Hematopoietic multipotent progenitor cell (in vitro differentiated cells): ENCODE data around the gene TSR2. TPM values are rescaled to one million over a fixed set of nuclear protein-coding genes. Genes with fewer than 3 reads are reported as not detected.

ENCODE experiments used
- DNase-seq, 3 donors: peaks; one replicate each; pipeline ENCODE4 v3.0.0-alpha.2; 2011 to 2015; ENCODE audit warnings: low read depth in 2 of 3, low spot score in 2 of 3
- total RNA-seq: library from RNA; depleted of rRNA; stranded (reverse); fragments of >200 nt; gene quantifications from one replicate; pipeline ENCODE4 v1.2.3, GENCODE V29; 2012

Gene TSR2, protein sequence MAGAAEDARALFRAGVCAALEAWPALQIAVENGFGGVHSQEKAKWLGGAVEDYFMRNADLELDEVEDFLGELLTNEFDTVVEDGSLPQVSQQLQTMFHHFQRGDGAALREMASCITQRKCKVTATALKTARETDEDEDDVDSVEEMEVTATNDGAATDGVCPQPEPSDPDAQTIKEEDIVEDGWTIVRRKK
- 8.9 TPM for total RNA-seq

- peak; percentile 40 to 89 (median 82) for DNase-seq
Observed at GRCh38 chrX:54439960-54440871, at the start of gene TSR2. Gene TSR2, plus strand, starts transcription at chrX:54440404. Its CDS starts 18 bp downstream, at chrX:54440422.

GRCh38 chrX:54397113-54397512, 43.1 kb upstream of the TSR2 start:
- no peak for DNase-seq

- no peak for DNase-seq
Observed at GRCh38 chrX:54407266-54407665, 32.9 kb upstream of the TSR2 start.

DNA sequence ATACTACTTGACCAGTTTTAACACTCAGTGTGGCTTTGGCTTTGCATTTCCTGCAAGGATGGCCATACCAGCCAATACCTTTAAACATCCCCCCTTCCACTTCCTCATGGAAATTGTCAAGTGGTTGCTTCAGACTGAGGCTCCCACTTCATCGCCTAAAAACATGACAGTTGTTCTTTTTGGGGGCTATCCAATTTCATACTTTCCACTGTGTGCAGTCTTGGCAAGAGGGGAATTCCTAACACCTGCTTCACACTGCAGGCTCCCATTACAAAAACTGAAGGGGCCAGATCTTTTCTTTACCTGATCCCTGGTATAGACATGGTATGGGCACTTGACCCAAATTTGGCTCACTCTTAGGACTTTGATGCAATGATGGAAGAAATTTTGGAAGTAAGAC, 28.5 kb upstream of the TSR2 start:
- no peak for DNase-seq

DNA sequence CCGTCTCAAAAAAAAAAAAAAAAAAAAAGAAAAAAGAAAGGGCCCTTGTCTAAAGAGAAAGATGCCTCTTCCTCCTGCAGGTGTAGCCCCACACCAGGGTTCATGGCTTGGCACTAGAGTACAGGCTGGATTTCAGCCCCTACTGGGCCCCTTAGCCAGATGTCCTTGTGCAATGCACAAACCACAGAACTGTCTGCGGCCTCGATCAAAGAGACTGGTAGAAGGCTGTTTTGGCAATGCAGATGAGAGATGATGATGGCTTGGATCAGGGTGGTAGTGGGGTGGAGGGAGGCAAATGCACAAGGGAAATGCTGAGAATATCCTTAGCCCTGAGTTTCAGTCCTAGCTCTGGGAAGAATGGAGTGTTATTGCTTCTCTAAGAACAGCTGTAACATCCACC, 26.5 kb upstream of the TSR2 start:
- peak in 2 of 3 donors; percentile 14 to 45 for DNase-seq

DNA sequence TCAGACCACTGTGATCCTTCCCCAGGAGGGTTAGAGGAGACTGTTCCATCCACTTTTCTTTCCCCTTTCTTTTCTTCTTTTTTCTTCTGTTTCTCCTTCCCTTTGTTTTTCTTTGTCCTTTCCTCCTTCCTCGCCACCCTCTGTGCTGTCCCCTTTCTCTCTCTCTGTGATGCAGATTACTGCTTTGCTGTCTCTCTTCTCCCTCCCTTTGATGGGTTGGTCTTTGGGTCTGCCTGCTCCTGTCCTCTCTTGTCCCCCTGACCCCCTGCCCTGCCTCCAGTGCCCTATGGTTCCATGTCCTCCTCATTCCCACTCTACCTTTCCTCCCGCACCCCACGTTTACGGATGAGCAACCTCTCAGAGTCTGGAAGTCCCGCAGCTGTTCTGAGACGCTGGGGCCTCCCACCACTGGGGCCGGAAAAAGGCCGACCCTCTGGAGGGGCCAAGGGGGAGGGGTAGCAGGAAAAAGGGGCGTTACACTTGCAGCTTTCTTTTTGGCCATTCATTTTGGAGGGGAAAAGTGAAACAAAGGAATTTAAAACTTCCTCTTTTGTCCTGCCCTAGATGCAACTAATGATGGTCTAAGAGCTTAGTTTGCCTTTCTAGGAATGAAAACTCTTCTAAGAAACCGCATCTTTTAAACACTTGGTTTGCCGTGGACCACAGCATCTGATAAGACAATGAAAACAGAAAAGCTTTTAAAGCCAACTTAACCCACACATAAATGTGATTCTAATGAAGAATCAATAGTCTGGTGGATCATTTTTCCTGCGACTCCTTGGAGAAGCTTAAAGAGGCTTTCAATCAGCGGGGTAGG, 24.5 kb upstream of the TSR2 start:
- DNase-seq: peak in 2 of 3 donors; percentile 20 to 53

GRCh38 chrX:54416965-54417364, 23.2 kb upstream of the TSR2 start:
- DNase-seq: no peak

DNA sequence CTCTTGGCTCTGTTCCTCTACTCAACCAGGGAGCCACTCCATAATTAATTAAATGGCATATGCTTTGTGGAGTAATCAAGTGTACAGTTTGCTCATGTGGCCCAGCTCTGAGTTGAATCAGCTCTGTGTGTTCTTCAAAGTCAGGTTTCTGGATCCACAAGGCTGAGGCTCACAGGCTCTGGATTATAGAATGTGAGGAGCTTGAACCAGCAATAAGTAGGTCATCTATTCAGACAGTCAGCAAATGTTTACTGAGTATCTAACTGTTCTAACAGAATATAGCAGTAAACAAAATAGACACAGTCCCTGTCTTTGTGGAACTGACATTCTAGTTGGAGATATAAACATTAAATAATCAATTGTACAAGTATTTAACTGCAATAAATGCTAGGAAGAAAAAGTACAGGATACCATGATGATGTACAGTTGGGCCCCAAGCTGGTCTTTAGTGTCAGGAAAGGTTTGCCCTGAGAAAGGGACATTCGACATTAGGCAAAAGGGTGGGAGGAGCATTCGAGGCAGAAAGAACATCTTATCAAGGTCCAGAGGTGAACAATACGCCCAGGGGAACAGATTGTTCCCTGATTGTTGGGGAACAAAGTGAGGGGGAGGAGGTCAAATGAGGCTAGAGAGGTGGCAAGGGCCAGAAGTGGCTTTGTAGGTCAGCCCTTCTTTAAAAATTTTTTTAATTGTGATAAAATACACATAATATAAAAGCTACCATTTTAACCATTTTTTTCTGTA, 20.5 kb upstream of the TSR2 start:
- no peak for DNase-seq

GRCh38 chrX:54422168-54422567, 18.0 kb upstream of the TSR2 start:
- DNase-seq: no peak

DNA sequence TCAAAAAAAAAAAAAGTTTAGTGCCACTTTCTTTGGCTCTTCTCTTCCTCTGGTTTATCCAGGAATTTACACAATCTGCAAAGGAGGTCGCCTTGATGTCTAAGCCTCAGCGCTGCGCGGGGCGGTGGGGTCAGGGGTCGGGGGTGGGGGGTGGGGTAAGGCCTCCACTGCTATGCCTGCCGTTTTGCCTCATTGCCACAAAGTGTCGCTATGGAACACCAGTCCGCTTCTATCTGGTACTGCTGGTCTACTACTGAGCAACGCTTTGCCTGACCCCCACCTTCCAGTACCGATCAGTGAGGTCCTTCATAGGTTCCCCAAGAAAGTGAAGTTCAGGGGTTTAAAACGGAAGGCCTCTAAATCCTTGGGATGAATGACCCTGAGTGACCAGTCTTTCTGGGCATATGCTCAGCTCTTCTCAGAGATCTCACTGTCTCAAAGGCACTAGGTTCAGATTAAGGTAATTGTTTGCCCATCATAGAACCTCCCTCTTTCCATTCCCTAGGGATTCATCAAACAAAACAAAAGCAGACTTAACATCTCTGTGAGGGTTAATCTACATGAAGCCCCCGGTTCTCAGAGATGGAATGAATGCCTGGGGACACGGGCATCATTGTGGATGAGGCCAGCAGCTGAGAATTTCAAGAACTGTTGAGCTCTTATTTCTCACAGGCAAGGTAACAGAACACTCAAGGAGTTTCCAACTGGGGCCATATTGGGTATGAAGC, 16.9 kb upstream of the TSR2 start:
- peak in 2 of 3 donors; percentile 13 to 21 for DNase-seq

GRCh38 chrX:54427837-54428424, 12.3 kb upstream of the TSR2 start:
- DNase-seq: no peak

GRCh38 chrX:54430519-54430918, 9.7 kb upstream of the TSR2 start:
- DNase-seq: no peak

GRCh38 chrX:54435121-54435520, 5.1 kb upstream of the TSR2 start:
- no peak for DNase-seq

DNA sequence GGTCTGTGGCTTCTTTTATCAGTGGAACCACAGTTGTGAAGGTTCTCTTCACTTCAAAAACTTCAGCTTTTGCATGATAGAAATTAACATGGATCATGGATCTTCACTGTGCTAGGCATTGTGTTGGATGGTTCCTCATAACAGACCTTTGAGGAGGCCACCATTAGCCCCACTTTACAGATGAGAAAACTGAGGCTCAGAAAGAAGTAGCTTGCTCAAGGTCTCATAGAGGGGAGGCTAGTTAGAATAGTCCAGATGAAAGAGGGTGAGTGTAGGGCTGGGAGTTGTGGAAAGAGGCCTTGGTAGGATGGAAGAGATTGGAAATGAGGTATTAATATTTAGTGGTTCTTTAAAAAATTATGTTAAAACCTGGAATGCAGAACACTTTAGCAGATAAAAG, 2.6 kb downstream of the TSR2 start:
- no peak for DNase-seq

DNA sequence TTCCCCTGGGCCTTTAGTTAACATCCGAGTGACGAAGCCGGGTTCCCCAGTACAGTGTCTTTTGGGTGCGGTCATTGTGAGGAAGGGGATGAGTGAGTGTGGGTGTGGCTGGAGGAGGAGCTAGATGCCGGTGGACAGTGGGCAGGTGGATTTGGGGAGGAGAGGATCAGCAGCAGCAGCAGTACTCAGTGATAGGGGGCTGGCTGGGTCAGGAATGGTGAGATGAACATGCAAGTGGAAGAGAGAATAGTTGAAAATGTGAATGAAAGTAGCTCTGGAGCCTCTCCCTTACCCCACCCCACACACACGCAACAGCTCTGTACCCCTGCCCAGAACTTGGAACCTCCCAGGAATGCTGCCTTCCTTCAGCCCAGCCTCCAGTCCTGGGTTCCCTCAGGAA, 4.5 kb downstream of the TSR2 start:
- no peak for DNase-seq

GRCh38 chrX:54446084-54446483, 5.9 kb downstream of the TSR2 start:
- no peak for DNase-seq

GRCh38 chrX:54447461-54447860, 7.3 kb downstream of the TSR2 start:
- peak in 1 of 3 donors; percentile 3 for DNase-seq

DNA sequence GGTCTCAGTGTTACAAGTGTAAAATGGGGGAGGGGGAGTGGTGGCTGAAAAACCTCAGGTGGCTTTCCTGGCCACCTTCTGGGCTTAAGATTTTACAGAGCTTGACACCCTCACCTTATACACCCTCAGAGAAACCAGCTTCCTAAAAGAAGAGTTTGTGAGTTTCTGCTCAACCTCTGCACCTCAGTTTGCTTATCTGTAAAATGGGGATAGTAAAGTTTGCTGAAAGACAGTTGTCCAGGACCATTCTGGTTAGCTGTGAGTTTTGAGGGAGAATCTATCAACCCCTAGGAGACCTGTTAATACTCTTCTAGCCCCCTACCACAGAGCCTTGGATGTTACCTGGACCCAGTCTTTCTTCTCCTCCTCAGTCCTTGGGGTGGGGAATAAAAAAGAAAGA, 9.7 kb downstream of the TSR2 start:
- no peak for DNase-seq

GRCh38 chrX:54452920-54453319, 12.7 kb downstream of the TSR2 start:
- peak in 2 of 3 donors; percentile 4 to 12 for DNase-seq
